Left lobe of liver (tissue), 2 donors: ENCODE data around the gene NACC2. TPM values are rescaled to one million over a fixed set of nuclear protein-coding genes. Genes with fewer than 3 reads are reported as not detected.
A peak's percentile ranks its signal among the peaks of the same experiment; 100 is the strongest.
"Not testable (repeated sequence)": the region's sequence is repeated elsewhere in the genome, so short reads cannot be mapped to it uniquely, and the experiment has no call there.

Experiments used
- ATAC-seq: fragments of 200-7000 bp; cut with Tn5 transposase; one replicate; pipeline ENCODE4 v1.9.1; 2020; ENCODE audit warnings: mild to moderate bottlenecking, moderate library complexity
- DNase-seq: peaks from one replicate; pipeline ENCODE4 v3.0.0-alpha.2; 2020; ENCODE audit warnings: low spot score
- total RNA-seq: library from RNA; stranded (reverse); gene quantifications from one replicate; pipeline ENCODE4 v1.2.1, GENCODE V29; 2021
- donor health status: DM: no; HTN: no; CAD: no; lungs with moderate emphysema.
- donor health status: DM: no; HTN: yes; CAD: no.

The NACC2 gene
- total RNA-seq, 1 donor from 2014 or later, result 18.4 TPM

DNA sequence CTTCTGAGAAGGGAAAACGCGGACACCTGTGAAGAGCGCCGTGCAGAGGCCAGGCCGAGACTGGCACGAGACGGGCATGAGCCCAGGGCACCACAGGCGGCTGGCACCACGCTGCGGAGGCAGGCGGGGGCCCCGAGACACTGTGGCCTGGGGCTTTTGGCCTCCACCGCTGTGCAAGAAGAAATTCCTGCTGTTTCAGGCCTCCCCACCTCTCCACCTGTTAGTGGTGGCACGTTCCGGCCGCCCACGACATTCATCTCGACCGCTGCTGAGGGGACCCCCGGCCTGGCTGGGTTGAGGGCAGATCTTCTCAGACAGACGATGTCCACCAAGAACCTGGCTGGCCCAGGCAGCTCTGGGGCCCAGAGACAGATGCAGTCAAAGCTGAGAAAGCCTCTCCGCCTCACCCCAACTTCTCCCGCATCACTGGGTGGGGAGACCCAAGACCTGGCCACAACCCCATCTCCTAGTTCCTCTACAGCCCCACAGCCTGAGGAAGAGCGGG lies 11.5 kb downstream of the NACC2 start:
- ATAC-seq (no peak), DNase-seq (no peak)

DNA sequence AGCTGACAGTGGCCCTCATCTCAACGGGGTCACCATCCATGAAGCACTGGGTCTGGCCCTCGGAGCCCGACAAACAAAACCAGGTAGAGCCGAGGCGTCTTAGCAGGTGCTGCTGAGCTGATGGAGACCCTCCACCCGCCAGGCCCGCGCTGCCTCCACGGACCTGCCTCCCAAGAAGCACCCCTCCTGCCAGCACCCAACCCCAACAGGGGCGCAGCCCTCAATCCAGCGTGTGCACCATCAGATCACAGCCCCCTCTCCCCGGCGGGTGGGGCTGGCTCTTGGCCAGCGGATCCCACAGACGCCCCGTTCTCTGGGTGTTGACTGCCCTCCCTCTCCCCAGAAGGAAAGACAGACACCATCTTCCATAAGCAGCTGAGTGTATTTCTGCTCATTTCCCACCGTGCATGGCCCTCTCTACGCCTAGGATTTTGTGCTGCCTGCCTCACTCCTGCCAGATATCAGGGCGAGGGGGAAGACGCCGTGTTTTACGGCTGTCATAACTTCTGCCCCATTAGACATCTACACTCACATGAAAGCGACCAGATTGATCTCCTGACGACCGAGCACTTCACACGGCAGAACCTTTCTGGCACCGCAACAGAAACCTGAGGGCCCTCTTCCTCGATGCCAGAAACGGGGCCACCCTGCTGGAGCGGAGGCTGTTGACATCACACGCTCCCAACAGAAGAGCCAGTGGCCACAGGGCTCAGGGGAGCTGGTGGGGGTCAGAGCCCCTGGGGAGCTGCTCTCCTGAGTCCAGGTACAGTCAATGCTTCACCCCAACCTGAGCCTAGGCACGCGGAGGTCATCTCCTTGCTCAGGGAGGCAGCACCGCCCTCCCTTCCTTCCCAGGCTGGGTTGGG lies 12.4 kb downstream of the NACC2 start:
- ATAC-seq (no peak), DNase-seq (no peak)

DNA sequence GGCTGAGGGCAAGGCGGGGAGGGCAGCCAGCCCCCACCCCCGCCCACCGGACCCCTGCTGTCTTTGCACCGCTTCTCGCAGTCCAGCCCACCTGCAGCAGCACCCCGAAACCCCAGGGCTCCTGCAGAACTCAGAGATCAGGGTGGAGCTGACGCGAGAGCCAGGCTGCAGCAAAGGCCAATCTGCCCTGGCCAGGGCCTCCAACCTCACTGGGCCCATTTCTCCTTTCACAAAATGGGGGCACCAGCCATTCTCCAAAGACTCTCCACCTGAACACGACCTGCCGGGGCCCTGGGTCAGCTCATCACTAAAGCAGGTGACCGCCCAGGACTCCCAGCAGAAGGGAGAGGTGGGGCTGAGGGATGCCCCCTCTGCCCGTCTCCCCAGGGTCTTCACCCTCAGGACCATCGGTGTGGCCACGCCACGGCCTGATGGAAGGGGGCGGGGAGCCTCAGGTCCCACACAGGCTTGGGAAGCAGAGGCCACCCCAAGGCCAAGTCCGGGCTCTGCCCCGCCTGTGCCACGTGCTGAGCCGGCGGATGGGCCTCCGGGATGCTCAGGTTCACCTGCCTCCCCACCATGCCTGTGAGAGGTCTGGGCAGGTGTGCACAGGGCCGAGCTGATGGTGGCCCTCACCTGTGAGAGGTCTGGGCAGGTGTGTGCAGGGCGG lies 13.1 kb downstream of the NACC2 start:
- no peak for DNase-seq

DNA sequence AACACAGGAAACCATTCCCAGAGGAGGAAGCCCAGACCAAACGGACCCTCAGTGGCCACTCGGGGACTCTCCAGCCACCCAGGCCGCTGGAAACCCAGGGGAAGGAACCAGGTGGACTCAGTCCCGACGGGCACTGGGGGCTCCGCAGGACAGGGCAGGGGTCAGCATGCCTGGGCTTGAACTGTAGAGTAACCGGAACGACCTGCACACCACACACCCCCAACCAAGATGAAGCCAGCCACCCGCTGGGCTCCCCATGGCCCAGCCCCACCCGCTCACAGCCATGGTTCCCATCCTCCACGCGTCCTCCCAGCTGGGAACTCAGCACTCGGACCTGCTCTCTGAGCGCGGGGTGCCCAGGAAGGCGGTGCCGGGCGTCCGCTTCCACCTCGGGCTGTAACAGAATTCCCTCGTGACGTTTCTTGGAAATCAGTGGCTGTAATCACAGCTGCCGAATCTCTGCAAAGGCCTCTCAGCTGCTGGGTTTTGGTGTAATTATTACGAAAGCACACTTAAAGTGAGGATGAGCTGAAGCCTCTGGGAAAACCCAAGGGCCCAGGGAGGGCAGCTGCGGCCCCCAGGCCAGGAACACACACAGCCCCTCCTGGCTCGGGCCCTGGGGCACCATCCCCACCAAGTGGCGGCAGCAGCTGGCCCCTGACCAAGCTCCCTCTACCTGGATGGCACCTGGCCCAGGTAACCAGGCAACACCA lies 13.8 kb downstream of the NACC2 start:
- DNase-seq (no peak), ATAC-seq (no peak)

More for the DNA sequence above, 13.1 kb downstream of the NACC2 start:
- ATAC-seq, result no peak

DNA sequence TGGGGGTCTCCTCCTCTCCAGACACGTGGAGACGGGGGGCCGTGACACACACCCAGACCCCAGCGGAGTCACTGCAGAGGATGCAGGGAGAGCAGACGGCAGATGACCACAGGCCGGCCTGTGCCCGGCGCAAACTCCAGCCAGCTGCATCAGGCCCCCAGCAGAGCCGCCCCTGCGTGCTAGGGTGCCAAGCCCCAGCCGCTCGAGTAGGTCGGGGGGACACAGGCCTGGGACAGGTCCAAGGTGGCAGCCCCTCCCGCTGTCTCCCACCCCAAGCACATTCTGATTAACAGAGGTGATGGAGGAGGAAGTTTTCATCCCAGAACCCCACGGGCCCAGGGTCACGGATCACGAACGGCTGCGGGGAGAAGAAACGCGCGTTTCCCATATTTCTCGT lies 14.4 kb downstream of the NACC2 start:
- DNase-seq (no peak), ATAC-seq (no peak)

DNA sequence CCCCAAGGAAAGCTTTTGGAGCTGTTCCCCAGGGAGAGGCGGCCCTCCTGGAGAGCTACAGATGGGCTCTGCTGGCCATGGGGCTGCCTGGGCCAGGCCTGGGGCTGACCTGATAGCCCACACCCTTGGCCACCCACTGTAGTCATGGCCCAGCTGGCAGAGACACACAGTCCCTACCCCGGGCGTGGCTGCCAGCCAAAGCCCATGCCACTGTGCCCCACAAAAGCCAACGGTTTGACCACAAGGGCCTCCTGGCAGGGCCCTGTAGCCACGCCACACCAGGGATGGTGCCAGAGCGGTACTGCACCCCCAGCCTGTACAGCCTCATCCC lies 15.2 kb downstream of the NACC2 start:
- DNase-seq, result no peak
- ATAC-seq, result peak; percentile 20

DNA sequence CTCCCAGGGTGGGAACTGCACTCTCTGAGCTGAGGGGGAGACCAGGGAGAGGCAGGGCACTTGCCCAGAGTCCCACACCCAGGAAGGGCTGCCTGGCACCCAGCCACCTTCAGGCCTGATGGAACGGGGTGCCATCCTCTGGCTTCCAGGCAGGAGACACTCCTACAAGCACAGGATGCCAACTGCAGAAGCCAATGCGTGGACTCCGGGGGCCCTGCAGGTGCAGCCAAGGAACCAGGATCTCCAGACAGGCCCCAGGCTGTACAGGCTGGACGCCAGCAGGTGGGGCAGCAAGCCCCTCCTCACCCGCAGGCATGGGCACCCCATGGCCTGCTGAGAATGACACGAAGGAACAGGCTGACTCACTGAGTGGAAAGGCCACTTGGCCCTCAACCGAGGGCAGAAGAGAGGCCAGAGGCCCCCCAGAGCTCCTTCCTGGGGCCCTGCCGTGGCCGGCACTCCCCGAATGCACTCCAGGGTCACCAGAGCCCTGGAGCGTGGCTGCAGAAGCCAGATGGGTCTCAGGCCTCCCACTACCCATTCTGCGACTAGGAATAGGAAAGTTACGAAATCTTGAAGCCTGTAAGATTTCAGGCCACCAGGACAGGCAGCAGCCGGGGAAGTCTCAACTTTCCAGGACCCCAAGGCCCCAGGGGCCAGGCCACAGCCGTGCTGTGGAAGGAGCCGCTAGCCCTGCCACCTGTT lies 15.7 kb downstream of the NACC2 start:
- DNase-seq, result no peak
- no peak for ATAC-seq

DNA sequence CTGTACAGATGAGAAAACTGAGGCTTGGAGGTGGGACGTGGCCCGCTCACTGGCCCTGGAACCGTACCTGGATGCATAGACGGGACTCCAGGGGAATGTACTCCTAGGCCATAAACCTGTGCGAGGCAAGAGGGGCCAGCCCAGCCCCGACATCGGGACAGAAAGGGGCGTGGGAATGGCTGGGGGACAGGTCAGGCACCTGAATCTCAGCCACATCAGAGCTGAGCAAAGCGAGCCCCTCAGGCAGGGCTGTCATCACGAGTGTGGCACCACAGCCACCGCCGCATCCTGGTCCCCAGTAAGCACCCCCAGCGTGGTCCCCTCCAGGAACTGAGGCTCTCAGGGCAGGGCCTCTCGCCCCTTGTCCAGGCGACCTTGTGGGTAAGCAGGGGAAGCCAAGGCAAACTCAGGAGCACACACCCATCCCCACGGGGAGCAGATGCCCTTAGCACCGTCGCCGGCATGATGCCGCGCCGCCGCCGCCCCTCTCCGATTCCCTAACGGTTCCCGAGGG lies 16.5 kb downstream of the NACC2 start:
- DNase-seq (no peak), ATAC-seq (no peak)

DNA sequence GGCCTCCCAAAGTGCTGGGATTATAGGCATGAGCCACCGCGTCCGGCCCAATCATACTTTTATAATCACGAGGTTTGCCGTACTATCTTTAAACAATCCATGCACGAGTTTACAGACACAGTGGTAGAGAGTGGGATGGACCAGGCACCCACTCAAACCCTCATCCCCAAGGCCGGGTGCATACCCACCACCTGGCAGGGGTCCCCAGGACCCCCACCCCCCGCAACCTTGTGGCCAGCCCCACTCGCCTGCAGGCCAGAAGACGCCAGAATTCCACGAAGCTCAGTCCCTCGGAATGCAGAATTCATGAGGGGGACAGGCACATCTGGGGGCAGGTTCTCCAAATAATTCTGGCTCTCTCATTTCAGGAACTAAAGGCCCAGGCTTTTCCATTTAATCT lies 17.1 kb downstream of the NACC2 start:
- DNase-seq, result no peak
- no peak for ATAC-seq

DNA sequence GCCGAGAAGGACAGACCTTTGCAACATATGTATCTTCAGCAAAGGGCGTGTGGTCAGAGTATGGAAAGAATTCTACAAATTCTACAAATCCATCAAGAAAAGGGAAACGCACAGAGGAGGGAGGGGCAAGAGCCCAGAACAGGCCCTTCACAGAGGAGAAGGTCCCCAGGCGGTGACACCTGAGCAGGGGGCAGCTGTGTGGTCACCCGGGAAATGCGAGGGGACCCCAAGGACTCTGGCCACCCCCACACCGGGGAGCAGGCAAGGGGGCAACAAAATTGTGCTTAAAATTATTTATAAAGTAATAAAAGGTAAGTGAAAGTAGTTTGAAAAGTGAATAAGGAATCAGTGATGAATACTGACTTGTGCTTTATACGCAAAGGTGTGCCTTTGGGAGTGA lies 17.6 kb downstream of the NACC2 start:
- DNase-seq (no peak), ATAC-seq (no peak)

DNA sequence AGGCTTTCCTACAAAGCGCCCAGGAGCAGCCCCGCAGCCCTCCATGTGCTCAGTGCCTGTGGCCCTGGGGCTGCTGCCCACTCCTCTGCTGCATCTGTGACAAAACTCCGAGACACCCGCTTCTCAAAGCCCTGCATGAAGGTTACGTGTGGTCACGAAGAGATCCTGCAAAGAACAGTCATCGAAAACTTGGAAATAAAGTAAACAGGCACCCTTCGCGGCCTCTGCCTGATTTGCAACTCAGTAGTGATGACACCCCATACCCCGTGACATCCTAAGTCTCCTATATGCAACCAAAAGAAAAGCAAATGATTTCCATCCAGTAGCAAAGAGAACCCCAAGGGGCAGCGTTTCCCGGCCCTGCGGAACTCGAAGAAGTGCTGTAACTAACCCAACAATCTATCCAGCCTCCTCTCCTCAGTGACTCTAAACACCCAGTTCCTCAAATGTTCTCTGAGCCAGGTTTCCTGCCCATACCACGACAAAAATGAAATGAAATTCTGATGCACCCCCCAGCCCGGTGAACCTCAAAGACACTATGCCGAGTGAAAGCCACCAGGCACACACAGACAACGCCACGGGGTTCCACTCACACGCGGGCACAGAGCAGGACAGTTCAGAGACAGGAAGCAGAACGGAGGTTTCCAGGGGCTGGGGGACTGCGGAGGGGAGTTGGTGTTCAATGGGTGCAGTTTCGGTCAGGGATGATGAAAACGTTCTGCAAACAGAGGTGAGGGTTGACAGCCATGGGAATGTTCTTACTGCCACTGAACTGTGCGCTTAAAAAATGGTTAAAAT lies 19.0 kb downstream of the NACC2 start:
- ATAC-seq, result no peak
- no peak for DNase-seq

DNA sequence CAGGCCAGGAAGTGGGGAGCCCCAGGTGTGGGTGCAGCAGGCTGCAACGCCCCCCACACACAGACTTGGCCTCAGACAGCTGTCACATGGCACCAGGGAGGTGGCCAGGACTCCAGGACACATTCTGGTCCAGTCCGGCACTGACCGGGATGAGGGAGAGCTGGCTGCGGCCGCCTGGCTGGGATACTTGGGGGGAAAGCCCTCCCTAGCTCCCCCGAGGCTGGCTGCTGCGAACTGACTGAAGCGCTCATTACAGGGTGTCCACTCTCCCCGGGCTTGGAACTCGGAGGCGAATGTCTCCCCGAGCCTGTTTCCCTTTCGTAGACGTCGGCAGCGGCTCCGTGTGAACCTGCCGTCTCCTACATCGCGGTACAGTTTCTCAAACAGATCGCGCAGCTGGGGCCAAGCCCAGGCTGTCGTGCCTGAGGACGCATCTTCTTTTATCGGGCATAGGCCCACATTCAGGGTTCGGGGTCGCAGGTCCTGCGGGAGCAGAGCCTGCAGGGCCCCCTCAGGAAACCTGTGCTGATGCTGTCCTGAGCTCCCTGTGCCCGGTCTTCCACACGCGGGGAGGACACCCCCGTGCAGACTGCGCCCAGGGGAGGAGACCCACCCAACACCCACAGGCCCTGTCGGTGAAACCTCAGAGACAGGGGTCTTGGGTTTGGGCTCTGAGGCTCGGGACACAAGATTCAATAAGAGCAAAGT lies 19.8 kb downstream of the NACC2 start:
- no peak for ATAC-seq
- DNase-seq, result no peak

DNA sequence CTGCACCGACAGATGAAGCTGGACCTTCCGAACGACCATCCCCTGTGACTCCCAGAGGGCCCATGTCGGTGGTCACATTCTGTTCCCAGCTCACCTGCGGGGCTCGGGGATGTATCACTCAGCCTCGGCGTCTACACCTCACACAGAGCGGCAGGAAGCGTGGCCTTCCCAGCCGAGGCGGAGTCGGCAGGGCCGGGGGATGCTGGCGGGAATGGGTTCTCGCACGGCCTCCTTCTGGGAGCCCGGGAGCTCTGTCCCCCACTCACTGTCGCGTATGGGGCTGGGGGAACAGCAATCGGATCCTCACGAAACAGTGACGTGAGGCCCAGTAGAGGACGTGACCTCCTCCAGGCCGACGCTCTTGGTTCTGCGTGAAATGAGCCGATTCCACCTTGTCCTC lies 20.4 kb downstream of the NACC2 start:
- no peak for DNase-seq
- ATAC-seq, result no peak

DNA sequence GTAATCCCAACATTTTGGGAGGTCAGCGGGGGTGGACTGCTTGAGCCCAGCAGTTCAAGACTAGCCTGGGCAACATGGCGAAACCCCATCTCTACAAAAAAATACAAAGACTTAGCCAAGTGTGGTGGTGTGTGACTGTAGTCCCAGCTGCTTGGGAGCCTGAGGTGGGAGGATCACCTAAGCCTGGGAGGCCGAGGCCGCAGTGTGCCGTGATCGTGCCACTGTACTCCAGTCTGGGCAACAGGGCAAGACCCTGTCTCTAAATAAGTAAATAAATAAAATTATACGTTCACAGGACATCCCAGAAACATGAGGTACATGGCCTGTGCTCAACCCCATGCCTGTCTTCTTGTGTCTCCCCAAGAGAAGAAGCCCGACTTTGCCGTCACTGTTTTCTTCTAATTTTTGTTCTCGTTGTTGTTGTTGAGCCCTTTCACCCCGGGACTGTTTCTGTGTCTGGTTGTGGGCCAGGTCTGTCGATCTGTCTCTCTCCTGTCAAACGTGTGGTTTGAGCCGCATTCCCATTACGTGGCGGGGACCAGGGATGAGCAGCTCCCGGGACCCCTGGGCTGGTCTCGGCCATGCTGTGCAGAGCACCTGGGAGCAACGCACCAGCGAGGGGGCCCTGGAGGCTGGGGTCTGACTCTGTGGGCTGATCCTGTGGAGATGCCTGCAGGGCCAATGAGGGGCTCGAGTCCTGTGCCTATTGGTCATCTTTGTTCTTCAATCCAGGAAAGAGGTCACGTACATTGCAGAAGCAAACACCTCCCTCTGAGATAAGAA lies 32.2 kb downstream of the NACC2 start:
- DNase-seq, result no peak
- no peak for ATAC-seq

DNA sequence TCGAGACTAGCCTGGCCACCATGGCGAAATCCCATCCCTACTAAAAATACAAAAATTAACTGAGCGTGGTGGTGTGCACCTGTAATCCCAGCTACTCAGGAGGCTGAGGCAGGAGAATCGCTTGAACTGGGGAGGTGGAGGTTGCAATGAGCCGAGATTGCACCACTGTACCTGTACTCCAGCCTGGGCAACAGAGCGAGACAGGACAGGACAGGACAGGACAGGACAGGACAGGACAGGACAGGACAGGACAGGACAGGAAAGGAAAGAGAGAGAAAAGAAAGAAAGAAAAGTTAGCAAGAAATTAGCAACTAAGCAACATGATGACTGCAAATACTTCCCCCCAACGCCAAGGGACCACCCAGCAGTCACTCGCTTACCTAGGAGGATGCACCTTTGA lies 33.2 kb downstream of the NACC2 start:
- not testable (repeated sequence) for ATAC-seq, DNase-seq

DNA sequence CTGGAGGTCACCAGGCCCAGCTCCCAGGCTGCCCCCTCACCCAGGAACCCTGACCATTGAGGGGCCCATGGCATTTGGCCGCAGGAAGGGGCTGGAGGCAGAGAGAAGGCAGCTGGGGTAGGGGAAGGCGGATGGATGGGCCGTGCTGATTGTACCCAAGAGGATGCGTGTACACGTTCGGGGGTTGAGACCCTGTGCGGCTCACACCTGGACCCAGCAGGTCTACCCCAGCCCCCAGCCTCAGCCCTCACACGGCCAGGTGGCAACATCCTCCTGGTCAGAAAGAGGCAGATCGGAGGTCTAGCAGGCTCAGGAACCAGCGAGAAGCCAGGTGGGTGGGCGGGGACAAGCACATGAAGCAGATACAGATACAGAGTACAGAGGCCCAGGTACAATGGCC lies 33.7 kb downstream of the NACC2 start:
- no peak for ATAC-seq
- DNase-seq, result no peak

DNA sequence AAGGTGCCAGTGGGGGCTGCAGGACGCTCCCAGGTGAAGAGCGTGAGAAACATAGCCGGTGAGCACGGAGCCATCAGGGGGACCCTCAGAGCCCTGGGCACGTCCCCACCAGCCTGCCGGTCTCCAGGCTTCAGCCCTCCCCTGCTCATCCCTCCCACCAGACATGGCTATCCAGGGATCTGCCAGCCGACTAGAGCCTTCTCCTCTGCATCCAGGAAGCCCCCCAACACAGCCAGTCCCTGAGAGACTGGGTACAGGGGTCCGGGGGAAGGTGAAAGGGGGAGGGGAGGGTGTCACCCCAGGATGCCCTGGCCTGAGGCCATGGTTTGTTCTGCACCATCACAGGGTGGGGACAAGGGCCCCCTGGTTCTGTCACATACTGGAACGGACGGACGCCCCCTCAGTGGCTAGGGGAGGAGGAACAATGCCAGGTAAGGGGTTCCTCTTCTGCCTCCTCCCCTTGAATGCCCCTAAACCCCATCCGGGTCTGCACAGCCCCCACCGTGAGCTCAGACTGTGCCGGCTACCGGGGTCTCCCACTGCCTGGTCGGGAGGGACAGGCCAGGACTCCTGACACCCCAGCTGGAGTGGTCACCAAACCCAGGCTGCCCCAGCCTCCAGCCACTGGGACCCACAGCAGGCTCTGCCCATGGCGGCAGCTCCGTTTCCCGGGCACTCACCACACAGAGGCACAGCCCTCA lies 34.3 kb downstream of the NACC2 start:
- no peak for ATAC-seq
- DNase-seq, result peak; percentile 39
